K562 (cell line): Measurements from ENCODE around the gene VGLL4. TPM values are rescaled to one million over a fixed set of nuclear protein-coding genes. Genes with fewer than 3 reads are reported as not detected.

Experiments used
- ATAC-seq: fragments of 200-7000 bp; cut with Tn5 transposase; 3 replicates; pipeline ENCODE4 v1.9.1; 2020; ENCODE audit warnings: moderate library complexity
- BruUV-seq: library from RNA; stranded (reverse); fragments of 400-500 nt; replicated peaks from 2 replicates; lab custom pipeline; 2021; lab: Mats Ljungman, UMichigan
- CTCF ChIA-PET: fragments of 300-600 bp; formaldehyde crosslinking; extraction: SDS; loops from one replicate; lab custom pipeline; 2021; ENCODE audit warnings: low intra/inter-chr PET ratio; lab: Yijun Ruan, JAX
- POLR2A ChIA-PET: fragments of 300-600, 350-650 bp; sonication (Branson Sonifier 250); formaldehyde crosslinking; extraction: SDS; loops from one replicate; lab custom pipeline; 2021; ENCODE audit warnings: antibody characterized with exemption, inconsistent platforms; lab: Yijun Ruan, JAX
- DNase-seq, 4 experiments: peaks; one replicate each; pipeline versions ENCODE4 v3.0.0 to v3.0.0-alpha.2; 2011 to 2018; ENCODE audit warnings: low spot score in 3 of 4, mixed read lengths in 3 of 4; ENCODE audit errors: extremely low read depth in 1 of 4
- FAIRE-seq: peaks from 2 replicates; lab custom pipeline; 2011; peaks lifted over from hg19 to GRCh38; lab: Jason Lieb, UNC
- H2AFZ ChIP-seq: 2 replicates; pipeline ENCODE4 v1.6.0; 2011; ENCODE audit warnings: low read depth, low read length, control low read depth, inconsistent platforms
- H3K27ac ChIP-seq: fragments of 200-600 bp; 3 replicates; pipeline ENCODE4 v1.8.0; 2011; ENCODE audit warnings: low read depth, mild to moderate bottlenecking, control low read depth, inconsistent platforms, low read length, moderate library complexity, mixed read lengths; ENCODE audit errors: extremely low read depth
- H3K27me3 ChIP-seq, 2 experiments: fragments of 300-600 bp in 1 of 2; 2 replicates in 1 of 2; 3 replicates in 1 of 2; pipeline versions ENCODE4 v1.6.0 to v1.8.0; 2011; ENCODE audit warnings: inconsistent platforms in 2 of 2, low read length in 2 of 2, mild to moderate bottlenecking in 1 of 2, mixed read lengths in 1 of 2, moderate library complexity in 1 of 2; ENCODE audit not compliant: control insufficient read depth in 2 of 2, insufficient read depth in 2 of 2
- H3K36me3 ChIP-seq: fragments of 300-600 bp; 3 replicates; pipeline ENCODE4 v1.8.0; 2011; ENCODE audit warnings: mild to moderate bottlenecking, low read length, inconsistent platforms; ENCODE audit not compliant: control insufficient read depth, insufficient read depth
- H3K4me1 ChIP-seq, 2 experiments: fragments of 200-600 bp in 1 of 2; replicated peaks in 1 of 2; 2 replicates in 1 of 2; 3 replicates in 1 of 2; pipeline versions ENCODE4 v1.5.1 to v1.8.0; 2011; ENCODE audit warnings: inconsistent platforms in 2 of 2, low read length in 2 of 2, mild to moderate bottlenecking in 1 of 2, mixed read lengths in 1 of 2, moderate library complexity in 1 of 2; ENCODE audit not compliant: control insufficient read depth in 2 of 2, insufficient read depth in 2 of 2
- H3K4me2 ChIP-seq: 2 replicates; pipeline ENCODE4 v1.6.1; 2011; ENCODE audit warnings: low read length, control low read depth, inconsistent platforms, mixed read lengths; ENCODE audit not compliant: insufficient read depth
- H3K4me3 ChIP-seq: fragments of 200-600 bp; sonication (generic), shearing (Covaris generic); 2 replicates; pipeline ENCODE4 v1.5.1; 2016; ENCODE audit warnings: control low read depth, inconsistent platforms
- H3K79me2 ChIP-seq: fragments of 200-600 bp; 3 replicates; pipeline ENCODE4 v1.8.0; 2011; ENCODE audit warnings: low read length, inconsistent platforms; ENCODE audit not compliant: control insufficient read depth, insufficient read depth
- H3K9ac ChIP-seq, 2 experiments: 2 replicates each; pipeline versions ENCODE4 v1.6.0 to v1.6.1; 2011; ENCODE audit warnings: low read depth in 2 of 2, low read length in 2 of 2, control low read depth in 1 of 2, inconsistent platforms in 1 of 2, mild to moderate bottlenecking in 1 of 2, mixed read lengths in 1 of 2; ENCODE audit not compliant: insufficient read depth in 1 of 2
- H3K9me1 ChIP-seq: one replicate; pipeline ENCODE4 v1.6.0; 2011; ENCODE audit warnings: inconsistent platforms, mild to moderate bottlenecking, low read length, moderate library complexity; ENCODE audit not compliant: control insufficient read depth, insufficient read depth
- H3K9me3 ChIP-seq: replicated peaks from 2 replicates; pipeline ENCODE4 v1.5.1; 2011; ENCODE audit warnings: low read depth, low read length, inconsistent platforms; ENCODE audit not compliant: control insufficient read depth, insufficient read depth
- H4K20me1 ChIP-seq: replicated peaks from 2 replicates; pipeline ENCODE4 v1.6.1; 2011; ENCODE audit warnings: low read length, inconsistent platforms, mixed read lengths; ENCODE audit not compliant: control insufficient read depth, insufficient read depth
- HEY1 ChIP-seq: fragments of 250-450 bp; sonication (Bioruptor Pico); IDR thresholded peaks from 2 replicates; pipeline ENCODE4 v1.5.0; 2020; ENCODE audit warnings: mild to moderate bottlenecking, moderate library complexity, borderline replicate concordance
- TFE3 ChIP-seq: fragments of 450-650 bp; formaldehyde crosslinking; IDR thresholded peaks from 2 replicates; pipeline ENCODE4 v1.4.0; 2020; ENCODE audit warnings: mild to moderate bottlenecking, mixed read lengths
- WGBS: fragments of 100-300 bp; shearing (Covaris generic); methylation state at CpG from one replicate; pipeline ENCODE4 v1.1.6; 2016; ENCODE audit warnings: low coverage, mixed read lengths; ENCODE audit not compliant: insufficient coverage; ENCODE audit errors: missing lambda C conversion rate; 5-methylcytosine and 5-hydroxymethylcytosine counted together
- in situ Hi-C: fragments of 300-500 bp; cut with MboI; formaldehyde crosslinking; loops from 4 replicates; pipeline ENCODE4 v1.15.0; 2018; ENCODE audit warnings: inconsistent platforms, mixed read lengths
- intact Hi-C: fragments of 100-400 bp; cut with micrococcal nuclease; formaldehyde crosslinking; loops from 2 replicates; pipeline ENCODE4 v1.14.2; 2022
- polyA plus RNA-seq, 8 experiments: library from polyadenylated mRNA; depleted of rRNA in 4 of 8; stranded (reverse) in 5 of 8; unstranded in 3 of 8; fragments of >200 nt; fragmentation: Nextera tagmentation in 2 of 8; fragmentation: Illumina TruSeq in 1 of 8; extraction: Ambion mirVana in 2 of 8; extraction: Trizol in 1 of 8; gene quantifications; 2 replicates each; pipeline versions ENCODE4 v1.2.1 to v1.2.3, GENCODE V29; 2011 to 2014; ENCODE audit warnings: inconsistent platforms in 1 of 8, missing spikeins in 1 of 8
- total RNA-seq, 7 experiments: library from RNA; depleted of rRNA in 6 of 7; stranded (reverse); fragments of >200 nt in 6 of 7; fragmentation: Illumina TruSeq in 2 of 7; extraction: Trizol in 2 of 7; gene quantifications; 2 replicates each; pipeline versions ENCODE4 v1.2.1 to v1.2.3, GENCODE V29; 2011 to 2021; ENCODE audit warnings: low replicate concordance in 1 of 7

The VGLL4 gene
- total and polyA plus RNA-seq, 9 of the 15 experiments (the other 6 are each of a cell fraction or from before 2014, with no cell fraction given): 0.27 to 10.9 (median 8.6) TPM

- Histone ChIP-seq H3K36me3 (no peaks in the 10 kb centered on the region), H3K9me1 (no peaks in the 10 kb centered on the region), H3K9ac (no peak overlapping the region), H3K9me3 (no peaks in the 10 kb centered on the region), H2AFZ (no peak overlapping the region), H3K4me2 (no peak overlapping the region), H3K27me3 (peaks cover 0 to 22% of the 10 kb centered on the region in 2 experiments; a peak in 2 of 5 replicates), H3K4me3 (no peak overlapping the region), H3K4me1 (no peaks in the 10 kb centered on the region), H4K20me1 (peaks cover 22% of the 10 kb centered on the region; the same call in 1 of the 2 replicates), H3K27ac (no peak overlapping the region), H3K79me2 (no peaks in the 10 kb centered on the region; the same call in 2 of the 3 replicates)
- TF ChIP-seq HEY1 (CRISPR knock-in tag) (no peak), TFE3 (CRISPR knock-in tag) (peak; percentile 29; the same call in 1 of the 2 replicates)
- WGBS: 30% methylated on average over 16 of the region's 16 CpGs
- intact Hi-C loops: no loop called here
- BruUV-seq: no TSS peak
- no peak for ATAC-seq
- in situ Hi-C loops: no loop called here
- ChIA-PET POLR2A (interaction anchor here (0.5 to 0.9 kb wide), 3 partner anchors 13 to 24 kb away, joined by 3 read pairs; no protein-coding TSS in a partner anchor), CTCF (no interaction called here)
- DNase-seq: no peak
- FAIRE-seq: no peak
Measured at GRCh38 chr3:11581237-11582190, 62.2 kb downstream of the VGLL4 start.
